ENCODE measurements around the gene NNMT. TPM values are rescaled to one million over a fixed set of nuclear protein-coding genes. Genes with fewer than 3 reads are reported as not detected.
A peak's percentile ranks its signal among the peaks of the same experiment; 100 is the strongest.

NNMT gene
- total RNA-seq, 4 donors from 2014 or later, result 4.6 to 362 (median 116) TPM

- Histone ChIP-seq H3K27me3 (no peaks in the 10 kb centered on the region), H3K9me3 (no peaks in the 10 kb centered on the region), H3K4me1 (no peaks in the 10 kb centered on the region), H3K27ac (no peak overlapping the region), H3K4me3 (peak overlapping the region in 1 of 2 donors; percentile 25), H3K36me3 (no peaks in the 10 kb centered on the region)
- DNase-seq, result no peak
- intact Hi-C loops (cut with DNase I; ENCODE audit: low total_unique reads), result no loop called here
- no peak for TF ChIP-seq POLR2A (IDR thresholded peaks at IDR 0.05)
Measured at GRCh38 chr11:114346709-114347141, 50.5 kb downstream of the NNMT start.

- TF ChIP-seq CTCF (IDR thresholded peaks at IDR 0.05), result peak; percentile 27 to 54 (median 36)
- TF ChIP-seq POLR2A (IDR thresholded peaks at IDR 0.05), result no peak
- H3K4me3 ChIP-seq, result no peak overlapping the region
- no peaks in the 10 kb centered on the region for H3K36me3 ChIP-seq
- no peaks in the 10 kb centered on the region for H3K4me1 ChIP-seq
- no peaks in the 10 kb centered on the region for H3K27me3 ChIP-seq
- no peaks in the 10 kb centered on the region for H3K9me3 ChIP-seq
- H3K27ac ChIP-seq, result no peak overlapping the region
- intact Hi-C loops (cut with DNase I; ENCODE audit: low total_unique reads), result no loop called here
- DNase-seq, result peak in 1 of 2 donors; percentile 51
Measured at GRCh38 chr11:114348200-114349191, 52.3 kb downstream of the NNMT start.

DNA sequence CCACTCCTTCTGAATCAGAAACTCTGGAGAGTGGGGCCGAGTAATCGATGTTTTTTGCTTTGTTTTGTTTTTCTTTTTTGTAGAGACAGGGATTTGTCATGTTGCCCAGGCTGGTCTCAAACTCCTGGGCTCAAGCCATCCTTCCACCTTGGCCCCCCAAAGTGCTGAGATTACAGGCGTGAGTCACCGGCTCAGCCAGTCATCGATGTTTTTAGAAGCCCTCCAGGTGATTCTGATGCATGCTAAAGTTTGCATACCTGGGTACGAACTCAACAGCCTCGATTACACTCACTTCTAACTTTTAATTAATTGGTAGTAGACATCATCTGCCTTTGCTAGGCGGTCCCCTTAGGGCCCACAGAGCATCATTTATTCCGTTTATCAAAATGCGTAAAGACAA, 53.8 kb downstream of the NNMT start:
- H3K4me1 ChIP-seq, result no peaks in the 10 kb centered on the region
- DNase-seq, result no peak
- H3K36me3 ChIP-seq, result no peaks in the 10 kb centered on the region
- no peak overlapping the region for H3K4me3 ChIP-seq
- TF ChIP-seq POLR2A (IDR thresholded peaks at IDR 0.05), result no peak
- TF ChIP-seq CTCF (IDR thresholded peaks at IDR 0.05), result no peak
- no peak overlapping the region for H3K27ac ChIP-seq
- no peaks in the 10 kb centered on the region for H3K9me3 ChIP-seq
- H3K27me3 ChIP-seq, result no peaks in the 10 kb centered on the region
- intact Hi-C loops (cut with DNase I; ENCODE audit: low total_unique reads), result no loop called here

- Histone ChIP-seq H3K4me1 (no peaks in the 10 kb centered on the region), H3K9me3 (no peaks in the 10 kb centered on the region), H3K36me3 (no peaks in the 10 kb centered on the region), H3K4me3 (no peak overlapping the region), H3K27me3 (no peaks in the 10 kb centered on the region), H3K27ac (no peak overlapping the region)
- no peak for DNase-seq
- intact Hi-C loops (cut with DNase I; ENCODE audit: low total_unique reads), result no loop called here
- no peak for TF ChIP-seq CTCF (IDR thresholded peaks at IDR 0.05)
- no peak for TF ChIP-seq POLR2A (IDR thresholded peaks at IDR 0.05)
Measured at GRCh38 chr11:114353443-114353842, 57.2 kb downstream of the NNMT start.

DNA sequence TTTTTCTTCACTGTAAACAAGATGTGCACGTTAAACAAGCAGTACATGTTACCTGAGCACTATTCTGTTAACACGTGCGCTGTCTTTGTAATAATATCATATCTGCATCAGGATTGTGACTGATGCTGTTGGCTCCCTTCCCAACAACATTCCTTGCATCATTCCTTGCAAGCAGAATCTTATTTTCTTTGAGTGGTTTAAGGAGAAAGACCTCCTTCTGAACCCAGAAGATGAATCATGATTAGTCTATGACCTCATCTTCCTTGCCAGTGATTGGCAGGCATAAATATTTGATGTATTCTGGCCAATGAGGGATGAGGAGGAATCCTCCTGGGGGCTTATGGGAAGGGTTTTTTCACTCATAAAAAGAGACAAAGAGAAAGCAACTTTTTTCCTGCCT, 57.9 kb downstream of the NNMT start:
- Histone ChIP-seq H3K4me1 (no peaks in the 10 kb centered on the region), H3K27ac (no peak overlapping the region), H3K27me3 (no peaks in the 10 kb centered on the region), H3K9me3 (no peaks in the 10 kb centered on the region), H3K4me3 (no peak overlapping the region), H3K36me3 (no peaks in the 10 kb centered on the region)
- intact Hi-C loops (cut with DNase I; ENCODE audit: low total_unique reads), result no loop called here
- no peak for TF ChIP-seq CTCF (IDR thresholded peaks at IDR 0.05)
- no peak for TF ChIP-seq POLR2A (IDR thresholded peaks at IDR 0.05)
- no peak for DNase-seq
